PC-3 (cell line): ENCODE measurements around the gene STAT5B.

Experiments
- CTCF ChIP-seq: fragments of 300-600 bp; sonication (generic); conservative IDR thresholded peaks from 2 replicates; pipeline ENCODE4 v1.5.1; 2017; ENCODE audit warnings: antibody characterized with exemption, low read depth, mild to moderate bottlenecking, low read length
- EZH2 ChIP-seq: fragments of 300-600 bp; sonication (generic); IDR thresholded peaks from one replicate; pipeline ENCODE4 v1.6.1; 2017; ENCODE audit warnings: antibody characterized with exemption, mild to moderate bottlenecking, low read length; ENCODE audit not compliant: unreplicated experiment
- EZH2phosphoT487 ChIP-seq: fragments of 300-600 bp; sonication (generic); IDR thresholded peaks from 2 replicates; pipeline ENCODE4 v1.6.1; 2018; ENCODE audit warnings: mild to moderate bottlenecking, antibody characterized with exemption, low read length, borderline replicate concordance

GRCh38 chr17:42230225-42230624 is 46.0 kb downstream of the STAT5B start:
- no peak for TF ChIP-seq CTCF
- no peak for TF ChIP-seq EZH2
- no peak for TF ChIP-seq EZH2phosphoT487
